ENCODE data around the gene RNF121. TPM values are rescaled to one million over a fixed set of nuclear protein-coding genes. Genes with fewer than 3 reads are reported as not detected.
A peak's percentile ranks its signal among the peaks of the same experiment; 100 is the strongest.

RNF121 gene
- total and polyA plus RNA-seq, 2 donors (not counting 1 experiment from before 2014, with no cell fraction given), result 31.7 to 56.0 TPM

- DNase-seq (no peak), ATAC-seq (ENCODE audit: low read depth) (no peak)
- Histone ChIP-seq H4K20me1 (ENCODE audit: control insufficient read depth, insufficient read depth, low read length, poor library complexity, severe bottlenecking) (no peaks in the 10 kb centered on the region), H3K36me3 (replicated peaks in 1 of 2; ENCODE audit: control extremely low read depth in 1 of 2, control insufficient read depth in 1 of 2, extremely low read depth in 1 of 2, insufficient read depth in 2 of 2, low read length in 1 of 2) (peaks cover 0 to 20% of the 10 kb centered on the region in 2 experiments), H3K9ac (ENCODE audit: low read length) (no peak overlapping the region), H3K4me2 (replicated peaks; ENCODE audit: low read depth, low read length, poor library complexity, severe bottlenecking) (peak overlapping the region; percentile 72), H3K4me1 (ENCODE audit: control insufficient read depth in 2 of 2, insufficient read depth in 2 of 2, low read length in 2 of 2) (peaks cover 35 to 62% of the 10 kb centered on the region in 2 donors), H3K9me3 (ENCODE audit: control extremely low read depth in 1 of 3, control insufficient read depth in 2 of 3, insufficient read depth in 1 of 3, low read length in 2 of 3) (peaks cover 0 to 5% (median 0%) of the 10 kb centered on the region in 3 donors), H3K79me2 (ENCODE audit: control insufficient read depth, insufficient read depth, low read length) (peaks cover 15% of the 10 kb centered on the region), H3K27me3 (replicated peaks in 1 of 4; ENCODE audit: control extremely low read depth in 1 of 4, control insufficient read depth in 3 of 4, insufficient read depth in 4 of 4, low read length in 3 of 4) (no peaks in the 10 kb centered on the region), H3K4me3 (ENCODE audit: control extremely low read depth in 1 of 5, extremely low read depth in 1 of 5, insufficient read depth in 1 of 5, low read depth in 2 of 5, low read length in 4 of 5) (no peak overlapping the region), H3K27ac (ENCODE audit: low read length in 2 of 2) (no peak overlapping the region), H2AFZ (ENCODE audit: insufficient read depth, low read depth, low read length, poor library complexity, severe bottlenecking) (no peak overlapping the region)
- no peak for TF ChIP-seq EZH2 (IDR thresholded peaks at IDR 0.05; ENCODE audit: borderline replicate concordance, insufficient read depth, low read depth, low read length, poor library complexity, severe bottlenecking)
- H3K4me1 Mint-ChIP-seq, result peaks cover 61% of the 10 kb centered on the region
- no peaks in the 10 kb centered on the region for H3K9me3 Mint-ChIP-seq (ENCODE audit: insufficient read depth)
- no peaks in the 10 kb centered on the region for H3K27me3 Mint-ChIP-seq
- POLR2A ChIA-PET, result no interaction called here
- intact Hi-C loops (cut with micrococcal nuclease), result no loop called here
- H3K4me3 Mint-ChIP-seq, result no peak overlapping the region
- no peak overlapping the region for H3K27ac Mint-ChIP-seq
- WGBS (ENCODE audit: insufficient coverage), result 100% methylated on average over 2 of the region's 3 CpGs
- CTCF ChIA-PET, result interaction anchor here (1.1 to 2.8 kb wide), 4 partner anchors 18 to 28 kb away, joined by 3 to 17 read pairs (median 6); no protein-coding TSS in a partner anchor
Observed at GRCh38 chr11:71997594-71997993, 68.7 kb downstream of the RNF121 start.

GRCh38 chr11:71998061-71998460 is 69.2 kb downstream of the RNF121 start:
- CTCF ChIA-PET, result interaction anchor here (1.1 to 2.8 kb wide), 7 partner anchors 9 to 93 kb away, joined by 3 to 17 read pairs (median 4); no protein-coding TSS in a partner anchor
- Mint-ChIP-seq H3K4me1 (peaks cover 56% of the 10 kb centered on the region), H3K9me3 (ENCODE audit: insufficient read depth) (no peaks in the 10 kb centered on the region), H3K4me3 (peak overlapping the region; percentile 88), H3K27ac (peak overlapping the region; percentile 95), H3K27me3 (no peaks in the 10 kb centered on the region)
- TF ChIP-seq EZH2 (IDR thresholded peaks at IDR 0.05; ENCODE audit: borderline replicate concordance, insufficient read depth, low read depth, low read length, poor library complexity, severe bottlenecking) (no peak), CTCF (IDR thresholded peaks at IDR 0.05) (no peak)
- Histone ChIP-seq H3K36me3 (replicated peaks in 1 of 2; ENCODE audit: control extremely low read depth in 1 of 2, control insufficient read depth in 1 of 2, extremely low read depth in 1 of 2, insufficient read depth in 2 of 2, low read length in 1 of 2) (peaks cover 0 to 25% of the 10 kb centered on the region in 2 experiments), H3K9me3 (ENCODE audit: control extremely low read depth in 1 of 3, control insufficient read depth in 2 of 3, insufficient read depth in 1 of 3, low read length in 2 of 3) (peaks cover 0 to 5% (median 0%) of the 10 kb centered on the region in 3 donors), H3K27ac (ENCODE audit: low read length in 2 of 2) (peak overlapping the region; percentile 72 to 78), H4K20me1 (ENCODE audit: control insufficient read depth, insufficient read depth, low read length, poor library complexity, severe bottlenecking) (no peaks in the 10 kb centered on the region), H3K4me3 (ENCODE audit: control extremely low read depth in 1 of 5, extremely low read depth in 1 of 5, insufficient read depth in 1 of 5, low read depth in 2 of 5, low read length in 4 of 5) (no peak overlapping the region), H3K9ac (ENCODE audit: low read length) (peak overlapping the region; percentile 61), H2AFZ (ENCODE audit: insufficient read depth, low read depth, low read length, poor library complexity, severe bottlenecking) (peak overlapping the region; percentile 76), H3K4me2 (replicated peaks; ENCODE audit: low read depth, low read length, poor library complexity, severe bottlenecking) (peak overlapping the region; percentile 72), H3K79me2 (ENCODE audit: control insufficient read depth, insufficient read depth, low read length) (peaks cover 15% of the 10 kb centered on the region), H3K4me1 (ENCODE audit: control insufficient read depth in 2 of 2, insufficient read depth in 2 of 2, low read length in 2 of 2) (peaks cover 30 to 58% of the 10 kb centered on the region in 2 donors), H3K27me3 (replicated peaks in 1 of 4; ENCODE audit: control extremely low read depth in 1 of 4, control insufficient read depth in 3 of 4, insufficient read depth in 4 of 4, low read length in 3 of 4) (no peaks in the 10 kb centered on the region)
- no CpG with 5 or more reads among the region's 2 CpGs for WGBS (ENCODE audit: insufficient coverage)
- intact Hi-C loops (cut with micrococcal nuclease), result no loop called here
- POLR2A ChIA-PET, result interaction anchor here (1.0 kb wide), 1 partner anchor 70 kb away, joined by 3 read pairs; the partner anchor contains the start of genes RNF121 and XNDC1N
- ATAC-seq (ENCODE audit: low read depth) (no peak), DNase-seq (no peak)
